Ramos (cell line): Measurements from ENCODE around the gene TST.

Experiments used
- in situ Hi-C: fragments of 300-500 bp; cut with MboI; formaldehyde crosslinking; loops from one replicate; pipeline ENCODE4 v1.14.3; 2022; ENCODE audit warnings: low sequenced_read_pairs; ENCODE audit not compliant: unreplicated experiment

The TST gene

GRCh38 chr22:37016134-37016910 lies 2.9 kb downstream of the TST start:
- in situ Hi-C loops: no loop called here

GRCh38 chr22:37015587-37015878 lies 3.7 kb downstream of the TST start:
- in situ Hi-C loops: no loop called here

- in situ Hi-C loops: no loop called here
These were observed 4.2 kb downstream of the TST start for GRCh38 chr22:37014835-37015586.

GRCh38 chr22:37014415-37014806 lies 4.8 kb downstream of the TST start:
- in situ Hi-C loops: no loop called here

- in situ Hi-C loops: no loop called here
These were observed 6.3 kb downstream of the TST start for GRCh38 chr22:37012956-37013355.

GRCh38 chr22:37012262-37012904 lies 6.9 kb downstream of the TST start:
- in situ Hi-C loops: no loop called here

DNA sequence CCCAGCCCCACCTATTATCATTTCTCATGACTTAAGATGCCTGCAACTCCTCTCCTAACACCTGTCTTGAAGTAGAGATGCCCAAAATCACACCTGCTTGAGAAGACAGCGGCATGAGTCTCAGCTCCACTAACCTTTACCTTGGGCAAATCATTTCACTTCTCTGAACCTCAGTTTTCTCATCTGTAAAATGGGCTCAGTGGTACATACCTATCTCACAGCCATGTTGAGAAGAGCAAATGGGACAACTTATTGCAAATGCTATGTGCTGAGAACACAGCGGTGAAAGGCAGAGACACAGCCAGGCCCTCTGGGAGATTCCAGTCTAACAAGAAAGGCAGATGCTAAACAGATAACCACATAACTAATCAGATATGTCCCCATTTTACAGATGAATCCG lies 7.8 kb downstream of the TST start:
- in situ Hi-C loops: no loop called here

GRCh38 chr22:37010976-37011375 lies 8.3 kb downstream of the TST start:
- in situ Hi-C loops: no loop called here

DNA sequence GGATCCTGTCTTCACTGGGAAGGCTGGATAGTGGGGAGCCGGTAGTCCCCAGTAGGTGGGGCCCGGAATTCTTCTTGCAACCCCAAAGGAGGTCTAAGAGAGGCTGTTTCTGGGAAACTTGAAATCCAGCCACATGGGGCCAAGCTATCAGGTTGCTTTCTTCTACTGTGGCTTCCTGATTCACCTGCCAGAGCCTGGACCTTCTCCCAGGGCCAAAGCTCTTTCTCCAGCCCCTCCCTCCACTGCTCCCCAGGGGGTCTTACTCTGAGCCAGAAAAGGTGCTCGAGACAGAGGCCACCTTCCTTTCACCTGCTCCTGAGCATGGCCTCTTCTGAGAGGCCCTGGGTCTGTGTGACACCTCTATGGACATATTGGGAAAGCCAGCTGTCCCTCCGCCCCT lies 9.1 kb downstream of the TST start:
- in situ Hi-C loops: no loop called here

- in situ Hi-C loops: no loop called here
These were observed 9.8 kb downstream of the TST start for GRCh38 chr22:37009490-37009889.

GRCh38 chr22:37008365-37008764 lies 10.9 kb downstream of the TST start:
- in situ Hi-C loops: no loop called here

- in situ Hi-C loops: no loop called here
These were observed 11.6 kb downstream of the TST start for GRCh38 chr22:37007651-37008050.

DNA sequence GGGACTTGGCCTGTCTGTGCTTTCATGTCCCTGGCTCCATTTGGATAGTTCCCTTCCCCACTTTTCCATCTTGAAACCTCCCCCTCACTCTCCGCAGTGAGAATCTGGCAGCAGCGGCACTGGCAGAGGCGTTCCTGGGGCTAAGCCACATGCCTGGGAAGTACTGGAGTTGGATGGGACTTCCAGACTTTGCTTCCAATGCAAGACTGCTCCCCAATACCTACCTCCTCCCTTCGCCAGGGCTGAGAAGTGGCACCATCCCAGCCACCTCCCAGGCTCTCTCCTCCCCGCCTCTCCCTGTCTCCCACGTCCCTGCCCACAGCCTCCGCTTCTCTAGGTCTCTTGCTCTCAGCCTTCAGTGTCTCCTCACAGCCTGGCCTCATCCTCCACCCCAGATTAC lies 16.6 kb downstream of the TST start:
- in situ Hi-C loops: no loop called here

DNA sequence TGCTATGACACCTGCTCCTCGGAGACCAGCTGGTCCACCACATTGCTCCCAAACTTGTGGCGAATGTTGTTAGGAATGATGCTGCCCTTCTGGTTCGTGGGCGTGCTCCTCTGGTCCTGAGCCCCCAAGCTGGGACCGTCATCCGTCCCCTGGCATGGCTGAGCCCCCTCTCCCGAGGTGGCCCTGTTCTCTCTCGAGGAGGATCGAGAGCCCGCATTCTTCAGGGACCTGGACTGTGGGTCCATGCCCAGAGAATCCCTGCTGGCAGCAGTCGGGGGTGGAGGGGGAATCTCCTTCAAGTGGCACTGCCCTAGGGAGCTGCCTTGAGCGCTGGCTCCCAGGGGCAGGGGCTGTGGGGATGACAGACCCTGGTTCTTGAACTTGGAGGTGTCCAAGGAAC lies 17.4 kb downstream of the TST start:
- in situ Hi-C loops: no loop called here

- in situ Hi-C loops: no loop called here
These were observed 18.3 kb downstream of the TST start for GRCh38 chr22:37000676-37001534.

GRCh38 chr22:36999463-36999862 lies 19.8 kb downstream of the TST start:
- in situ Hi-C loops: no loop called here

DNA sequence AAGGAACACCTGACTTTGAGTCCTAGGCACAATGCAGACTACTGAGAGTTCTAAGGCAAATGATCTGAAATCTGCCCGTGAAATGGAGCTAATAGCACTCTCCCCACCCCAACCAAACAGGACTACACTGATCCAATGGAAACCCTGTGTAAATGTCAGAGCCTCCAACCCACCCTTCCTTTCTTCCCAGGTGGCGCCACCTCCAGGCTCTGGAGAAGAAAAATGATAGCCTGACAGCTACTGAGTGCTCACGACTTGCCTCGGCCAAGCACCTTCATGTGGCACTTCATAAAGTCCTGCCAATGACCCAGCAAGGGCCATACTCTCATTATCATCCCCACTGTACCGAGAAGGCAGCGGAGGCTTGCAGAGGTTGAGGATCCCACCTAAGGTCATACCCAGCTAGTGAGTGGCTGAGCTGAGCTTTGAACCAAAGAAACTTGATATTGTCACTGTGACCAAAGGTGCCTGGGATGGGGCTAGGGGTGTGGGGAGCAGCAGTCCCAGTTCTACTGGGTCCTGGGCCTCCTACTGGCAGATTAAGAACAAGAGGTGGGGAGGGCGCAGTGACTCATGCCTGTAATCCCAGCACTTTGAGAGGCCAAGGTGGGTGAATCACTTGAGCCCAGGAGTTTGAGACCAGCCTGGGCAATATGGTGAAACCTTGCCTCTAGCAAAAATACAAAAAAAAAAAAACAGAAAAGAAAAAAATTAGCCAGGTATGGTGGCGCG lies 20.5 kb downstream of the TST start:
- in situ Hi-C loops: no loop called here

- in situ Hi-C loops: no loop called here
These were observed 21.5 kb downstream of the TST start for GRCh38 chr22:36997746-36998145.

- in situ Hi-C loops: no loop called here
These were observed 28.0 kb downstream of the TST start for GRCh38 chr22:36991206-36991605.

DNA sequence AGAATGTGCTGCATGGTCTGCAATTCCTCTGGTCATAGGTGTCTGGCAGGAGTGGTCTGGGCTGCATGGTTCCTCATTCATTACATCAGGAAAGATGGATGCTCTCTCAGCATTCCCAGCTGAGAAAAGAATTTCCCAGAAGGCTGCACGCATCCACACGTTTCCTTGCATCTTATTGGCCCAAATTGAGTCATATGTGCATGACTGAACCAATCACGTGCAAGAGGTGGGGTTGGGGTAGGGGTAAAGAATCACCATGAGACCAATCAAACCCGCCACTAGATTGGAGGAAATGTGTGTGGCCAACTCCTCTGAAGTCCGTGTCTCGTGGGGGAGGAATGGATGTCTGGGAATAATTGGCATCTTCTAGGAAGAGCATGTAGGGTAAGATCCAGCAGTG lies 28.8 kb downstream of the TST start:
- in situ Hi-C loops: no loop called here
